HG03066 (cell line): ENCODE data around the gene PLPP1.

Experiments
- ATAC-seq: cut with Tn5 transposase; IDR thresholded peaks from one replicate; pipeline ENCODE4 v1.9.1; 2021; ENCODE audit warnings: low read depth; ENCODE audit not compliant: unreplicated experiment

Gene PLPP1

GRCh38 chr5:55454282-55454681, 80.5 kb downstream of the PLPP1 start:
- no peak for ATAC-seq

- ATAC-seq, result no peak
These were observed 81.6 kb downstream of the PLPP1 start for GRCh38 chr5:55453211-55453610.

GRCh38 chr5:55451976-55452375, 82.8 kb downstream of the PLPP1 start:
- no peak for ATAC-seq

GRCh38 chr5:55450050-55450765, 84.6 kb downstream of the PLPP1 start:
- no peak for ATAC-seq

GRCh38 chr5:55446640-55447351, 88.0 kb downstream of the PLPP1 start:
- ATAC-seq, result no peak

- no peak for ATAC-seq
These were observed 89.0 kb downstream of the PLPP1 start for GRCh38 chr5:55445791-55446190.

- no peak for ATAC-seq
These were observed 92.8 kb downstream of the PLPP1 start for GRCh38 chr5:55441954-55442353.

- no peak for ATAC-seq
These were observed 93.5 kb downstream of the PLPP1 start for GRCh38 chr5:55441107-55441771.

GRCh38 chr5:55440188-55440646, 94.5 kb downstream of the PLPP1 start:
- ATAC-seq, result no peak

- no peak for ATAC-seq
These were observed 95.8 kb downstream of the PLPP1 start for GRCh38 chr5:55438998-55439397.

GRCh38 chr5:55437859-55438206, 96.9 kb downstream of the PLPP1 start:
- ATAC-seq, result no peak

- no peak for ATAC-seq
These were observed 97.3 kb downstream of the PLPP1 start for GRCh38 chr5:55437452-55437851.

GRCh38 chr5:55432549-55432948, 102.2 kb downstream of the PLPP1 start:
- ATAC-seq, result no peak

GRCh38 chr5:55429613-55430253, 105.0 kb downstream of the PLPP1 start:
- ATAC-seq, result no peak

GRCh38 chr5:55429221-55429612, 105.5 kb downstream of the PLPP1 start:
- ATAC-seq, result no peak

- no peak for ATAC-seq
These were observed 107.6 kb downstream of the PLPP1 start for GRCh38 chr5:55427157-55427556.

GRCh38 chr5:55426455-55426854, 108.3 kb downstream of the PLPP1 start:
- ATAC-seq, result no peak

- ATAC-seq, result no peak
These were observed 113.7 kb downstream of the PLPP1 start for GRCh38 chr5:55421074-55421529.

GRCh38 chr5:55418994-55419968, 115.5 kb downstream of the PLPP1 start:
- ATAC-seq, result no peak

- no peak for ATAC-seq
These were observed 118.5 kb downstream of the PLPP1 start for GRCh38 chr5:55416306-55416705.
